H9 (cell line): Measurements from ENCODE around the gene VPS45. TPM values are rescaled to one million over a fixed set of nuclear protein-coding genes. Genes with fewer than 3 reads are reported as not detected.

Experiments
- DNase-seq: peaks from one replicate; pipeline ENCODE4 v3.0.0-alpha.2; 2017
- H2AFZ ChIP-seq: one replicate; pipeline ENCODE4 v1.6.1; 2013; ENCODE audit warnings: mild to moderate bottlenecking, low read length, control low read depth, moderate library complexity
- H2AK5ac ChIP-seq: 2 replicates; pipeline ENCODE4 v1.6.1; 2013; ENCODE audit warnings: low read length, control low read depth, mixed read lengths; ENCODE audit not compliant: insufficient read length
- H2BK120ac ChIP-seq: one replicate; pipeline ENCODE4 v1.6.1; 2013; ENCODE audit warnings: low read depth, mild to moderate bottlenecking, low read length, control low read depth, inconsistent platforms; ENCODE audit not compliant: poor library complexity, severe bottlenecking
- H2BK12ac ChIP-seq: 2 replicates; pipeline ENCODE4 v1.6.1; 2013; ENCODE audit warnings: low read length, control low read depth, mixed read lengths, low read depth; ENCODE audit not compliant: insufficient read length
- H2BK15ac ChIP-seq: 2 replicates; pipeline ENCODE4 v1.6.1; 2013; ENCODE audit warnings: low read depth, low read length, control low read depth
- H2BK20ac ChIP-seq: one replicate; pipeline ENCODE4 v1.6.1; 2013; ENCODE audit warnings: low read depth, mild to moderate bottlenecking, low read length, control low read depth, inconsistent platforms; ENCODE audit not compliant: poor library complexity, severe bottlenecking
- H2BK5ac ChIP-seq: 2 replicates; pipeline ENCODE4 v1.6.1; 2013; ENCODE audit warnings: low read length, control low read depth, mixed read lengths; ENCODE audit not compliant: insufficient read length
- H3K14ac ChIP-seq: 2 replicates; pipeline ENCODE4 v1.6.1; 2013; ENCODE audit warnings: low read length, control low read depth; ENCODE audit not compliant: insufficient read depth
- H3K18ac ChIP-seq: 2 replicates; pipeline ENCODE4 v1.6.1; 2013; ENCODE audit warnings: low read depth, mild to moderate bottlenecking, mixed read lengths, low read length, control low read depth; ENCODE audit not compliant: insufficient read length
- H3K23ac ChIP-seq: 2 replicates; pipeline ENCODE4 v1.6.1; 2013; ENCODE audit warnings: low read length, control low read depth, mixed read lengths, low read depth; ENCODE audit not compliant: insufficient read length
- H3K23me2 ChIP-seq: 2 replicates; pipeline ENCODE4 v1.6.1; 2013; ENCODE audit warnings: low read depth, mild to moderate bottlenecking, mixed read lengths, low read length, control low read depth; ENCODE audit not compliant: insufficient read length, poor library complexity, severe bottlenecking
- H3K27ac ChIP-seq: 2 replicates; pipeline ENCODE4 v1.5.1; 2013; ENCODE audit warnings: low read length, control low read depth, mixed read lengths, low read depth; ENCODE audit not compliant: insufficient read length
- H3K27me3 ChIP-seq: 2 replicates; pipeline ENCODE4 v1.6.1; 2013; ENCODE audit warnings: low read length, control low read depth, inconsistent platforms; ENCODE audit not compliant: insufficient read depth
- H3K4ac ChIP-seq: 2 replicates; pipeline ENCODE4 v1.6.1; 2013; ENCODE audit warnings: low read depth, mild to moderate bottlenecking, control low read depth, inconsistent platforms, low read length, moderate library complexity
- H3K4me1 ChIP-seq: 2 replicates; pipeline ENCODE4 v1.6.1; 2013; ENCODE audit warnings: low read length, control low read depth, inconsistent platforms; ENCODE audit not compliant: insufficient read depth
- H3K4me2 ChIP-seq: 2 replicates; pipeline ENCODE4 v1.6.1; 2013; ENCODE audit warnings: low read length, control low read depth, mixed read lengths; ENCODE audit not compliant: insufficient read length, insufficient read depth
- H3K56ac ChIP-seq: 2 replicates; pipeline ENCODE4 v1.6.1; 2013; ENCODE audit warnings: low read depth, mild to moderate bottlenecking, mixed read lengths, low read length, control low read depth; ENCODE audit not compliant: insufficient read length
- H3K79me1 ChIP-seq: 2 replicates; pipeline ENCODE4 v1.6.1; 2013; ENCODE audit warnings: low read depth, mild to moderate bottlenecking, moderate library complexity, low read length, control low read depth, inconsistent platforms; ENCODE audit not compliant: insufficient read depth, poor library complexity, severe bottlenecking
- H3K79me2 ChIP-seq: 2 replicates; pipeline ENCODE4 v1.6.1; 2013; ENCODE audit warnings: low read length, control low read depth, inconsistent platforms; ENCODE audit not compliant: insufficient read depth
- H3K9ac ChIP-seq: 2 replicates; pipeline ENCODE4 v1.6.1; 2013; ENCODE audit warnings: low read length, control low read depth, mixed read lengths; ENCODE audit not compliant: insufficient read length; ENCODE audit errors: extremely low read depth
- H3K9me3 ChIP-seq: one replicate; pipeline ENCODE4 v1.6.1; 2013; ENCODE audit warnings: low read depth, low read length, inconsistent platforms; ENCODE audit not compliant: control insufficient read depth
- H3T11ph ChIP-seq: one replicate; pipeline ENCODE4 v1.6.1; 2013; ENCODE audit warnings: mild to moderate bottlenecking, low read length, control low read depth, inconsistent platforms
- H4K20me1 ChIP-seq: one replicate; pipeline ENCODE4 v1.6.1; 2013; ENCODE audit not compliant: control insufficient read depth, insufficient read length, insufficient read depth
- H4K5ac ChIP-seq: 2 replicates; pipeline ENCODE4 v1.6.1; 2013; ENCODE audit warnings: low read depth, mild to moderate bottlenecking, mixed read lengths, low read length, control low read depth; ENCODE audit not compliant: insufficient read length
- H4K8ac ChIP-seq: replicated peaks from 2 replicates; pipeline ENCODE4 v1.6.1; 2013; ENCODE audit warnings: low read length, control low read depth, mixed read lengths, low read depth; ENCODE audit not compliant: insufficient read length
- H4K91ac ChIP-seq: 2 replicates; pipeline ENCODE4 v1.6.1; 2013; ENCODE audit warnings: low read depth, mild to moderate bottlenecking, moderate library complexity, mixed read lengths, low read length, control low read depth; ENCODE audit not compliant: insufficient read length
- H3K27ac Mint-ChIP-seq, 3 experiments: 2 replicates in 2 of 3; 3 replicates in 1 of 3; pipeline ENCODE4 v1.8.0; 2020 to 2021; ENCODE audit warnings: mixed read lengths in 3 of 3, mild to moderate bottlenecking in 1 of 3, moderate library complexity in 1 of 3
- H3K27me3 Mint-ChIP-seq: 2 replicates; pipeline ENCODE4 v1.8.0; 2021; ENCODE audit warnings: low read depth, mild to moderate bottlenecking, moderate library complexity, mixed read lengths
- H3K36me3 Mint-ChIP-seq, 3 experiments: 2 replicates in 2 of 3; 3 replicates in 1 of 3; pipeline ENCODE4 v1.8.0; 2020 to 2021; ENCODE audit warnings: low read depth in 3 of 3, mixed read lengths in 3 of 3; ENCODE audit not compliant: insufficient read depth in 1 of 3
- H3K4me1 Mint-ChIP-seq, 2 experiments: 2 replicates each; pipeline ENCODE4 v1.8.0; 2020; ENCODE audit warnings: mixed read lengths in 2 of 2
- H3K4me3 Mint-ChIP-seq, 2 experiments: 2 replicates in 1 of 2; 3 replicates in 1 of 2; pipeline ENCODE4 v1.8.0; 2020 to 2021; ENCODE audit warnings: mild to moderate bottlenecking in 2 of 2, mixed read lengths in 2 of 2, moderate library complexity in 1 of 2
- H3K9me3 Mint-ChIP-seq, 2 experiments: 2 replicates in 1 of 2; 3 replicates in 1 of 2; pipeline ENCODE4 v1.8.0; 2020; ENCODE audit warnings: mild to moderate bottlenecking in 2 of 2, mixed read lengths in 2 of 2, moderate library complexity in 1 of 2
- CTCF ChIP-seq: fragments of 200-600 bp; sonication (generic); conservative IDR thresholded peaks from 3 replicates; pipeline ENCODE4 v1.8.0; 2021; ENCODE audit warnings: antibody characterized with exemption, mild to moderate bottlenecking
- WGBS: extraction: QIAGEN DNeasy Blood & Tissue Kit; methylation state at CpG from one replicate; pipeline ENCODE4 v1.1.7; 2013; ENCODE audit warnings: missing lambda C conversion rate, low lambda C conversion rate, mixed read lengths; ENCODE audit not compliant: insufficient read length; ENCODE audit errors: extremely low coverage; 5-methylcytosine and 5-hydroxymethylcytosine counted together
- total RNA-seq: library from RNA; stranded (reverse); gene quantifications from 2 replicates; pipeline ENCODE4 v1.2.1, GENCODE V29; 2021

VPS45 gene
- total RNA-seq, 1 experiment from 2014 or later: 31.8 TPM

- H3K27ac ChIP-seq: no peak overlapping the region
- H3K9me3 ChIP-seq: no peaks in the 10 kb centered on the region
- WGBS: no CpG with 5 or more reads among the region's 6 CpGs
- H3K23me2 ChIP-seq: no peaks in the 10 kb centered on the region
- H4K20me1 ChIP-seq: no peaks in the 10 kb centered on the region
- no peak for DNase-seq
- no peak overlapping the region for H2BK15ac ChIP-seq
- H3K9ac ChIP-seq: no peak overlapping the region
- no peaks in the 10 kb centered on the region for H3K27me3 ChIP-seq
- H3K56ac ChIP-seq: no peak overlapping the region
- no peak overlapping the region for H3K4ac ChIP-seq
- no peak overlapping the region for H3K4me2 ChIP-seq
- H2BK5ac ChIP-seq: no peak overlapping the region
- no peak overlapping the region for H4K5ac ChIP-seq
- no peaks in the 10 kb centered on the region for H3K4me1 Mint-ChIP-seq
- H3K27ac Mint-ChIP-seq: no peak overlapping the region
- no peaks in the 10 kb centered on the region for H3K9me3 Mint-ChIP-seq
- H2AFZ ChIP-seq: no peak overlapping the region
- H3K23ac ChIP-seq: no peak overlapping the region
- H3K4me1 ChIP-seq: no peaks in the 10 kb centered on the region
- no peaks in the 10 kb centered on the region for H3K27me3 Mint-ChIP-seq
- no peaks in the 10 kb centered on the region for H3K79me1 ChIP-seq
- H2BK12ac ChIP-seq: no peak overlapping the region
- H3K4me3 Mint-ChIP-seq: no peak overlapping the region
- H2AK5ac ChIP-seq: no peak overlapping the region
- H3K36me3 Mint-ChIP-seq: peaks cover 14 to 59% (median 52%) of the 10 kb centered on the region in 3 experiments; a peak in 6 of 7 replicates
- H3K79me2 ChIP-seq: no peaks in the 10 kb centered on the region
- no peak overlapping the region for H3T11ph ChIP-seq
- TF ChIP-seq CTCF: no peak
- no peak overlapping the region for H2BK20ac ChIP-seq
- H4K8ac ChIP-seq: no peak overlapping the region
- no peak overlapping the region for H2BK120ac ChIP-seq
- H4K91ac ChIP-seq: no peak overlapping the region
- H3K14ac ChIP-seq: no peak overlapping the region
- H3K18ac ChIP-seq: no peak overlapping the region
Measured at GRCh38 chr1:150076985-150077384, 9.4 kb downstream of the VPS45 start.
